HCT116 (cell line): ENCODE results near the gene ACE2. TPM values are rescaled to one million over a fixed set of nuclear protein-coding genes. Genes with fewer than 3 reads are reported as not detected.

Experiments
- ATAC-seq: fragments of 200-7000 bp; cut with Tn5 transposase; 2 replicates; pipeline ENCODE4 v1.9.1; 2020; ENCODE audit warnings: mild to moderate bottlenecking, moderate library complexity
- BruUV-seq: library from RNA; stranded (reverse); fragments of 400-500 nt; replicated peaks from 2 replicates; lab custom pipeline; 2021; lab: Mats Ljungman, UMichigan
- CTCF ChIA-PET: fragments of 300-600 bp; sonication (Branson Sonifier 250); formaldehyde crosslinking; loops from one replicate; lab custom pipeline; 2021; ENCODE audit warnings: antibody characterized with exemption; lab: Charles Lee
- POLR2A ChIA-PET: fragments of 300-600, 350-600 bp; sonication (Branson Sonifier 250); formaldehyde crosslinking; loops from one replicate; lab custom pipeline; 2021; ENCODE audit warnings: antibody characterized with exemption; lab: Charles Lee
- RAD21 ChIA-PET, 2 experiments: fragments of 300-600 bp; sonication (Branson Sonifier 250); formaldehyde crosslinking; loops; one replicate each; lab custom pipeline; 2023; ENCODE audit warnings: low total read pairs in 2 of 2; ENCODE audit not compliant: uncharacterized antibody in 2 of 2, unreplicated experiment in 2 of 2, low non-redundant PET in 1 of 2; lab: Charles Lee
- DNase-seq: peaks from one replicate; pipeline ENCODE4 v3.0.0-alpha.2; 2010; ENCODE audit warnings: low read depth, low spot score
- H2AFZ ChIP-seq: fragments of 200-600 bp; shearing (Covaris generic), sonication (generic); 2 replicates; pipeline ENCODE4 v1.6.1; 2017; ENCODE audit warnings: low read depth, mixed run types, mixed read lengths, antibody characterized with exemption, low read length; ENCODE audit not compliant: poor library complexity, severe bottlenecking
- H3K27ac ChIP-seq: 2 replicates; pipeline ENCODE4 v1.5.1; 2012; ENCODE audit warnings: low read depth, low read length
- H3K27me3 ChIP-seq: fragments of 200-600 bp; sonication (generic); 2 replicates; pipeline ENCODE4 v1.6.1; 2016; ENCODE audit warnings: mixed run types, low read length, mixed read lengths; ENCODE audit not compliant: insufficient read depth
- H3K36me3 ChIP-seq, 2 experiments: fragments of 200-500 bp in 1 of 2; fragments of 200-600 bp in 1 of 2; sonication (Bioruptor generic) in 1 of 2; sonication (generic) in 1 of 2; 2 replicates each; pipeline versions ENCODE4 v1.5.1 to v1.6.1; 2014 to 2016; ENCODE audit warnings: low read length in 2 of 2, inconsistent platforms in 1 of 2, mixed read lengths in 1 of 2, mixed run types in 1 of 2; ENCODE audit not compliant: insufficient read depth in 2 of 2, control insufficient read depth in 1 of 2
- H3K4me1 ChIP-seq, 2 experiments: fragments of 200-600 bp in 1 of 2; sonication (generic) in 1 of 2; 2 replicates each; pipeline versions ENCODE4 v1.5.1 to v1.6.1; 2012 to 2017; ENCODE audit warnings: low read length in 2 of 2, inconsistent platforms in 1 of 2, mild to moderate bottlenecking in 1 of 2, mixed read lengths in 1 of 2, mixed run types in 1 of 2, moderate library complexity in 1 of 2; ENCODE audit not compliant: insufficient read depth in 2 of 2, control insufficient read depth in 1 of 2
- H3K4me2 ChIP-seq: fragments of 200-600 bp; sonication (generic); 2 replicates; pipeline ENCODE4 v1.6.1; 2017; ENCODE audit warnings: mixed run types, low read length, mixed read lengths
- H3K4me3 ChIP-seq, 2 experiments: fragments of 200-600 bp in 1 of 2; sonication (generic) in 1 of 2; replicated peaks in 1 of 2; 2 replicates each; pipeline ENCODE4 v1.5.1; 2011 to 2016; ENCODE audit warnings: low read length in 2 of 2, control low read depth in 1 of 2, low read depth in 1 of 2, mild to moderate bottlenecking in 1 of 2, mixed read lengths in 1 of 2, mixed run types in 1 of 2
- H3K79me2 ChIP-seq: fragments of 200-600 bp; sonication (generic); 2 replicates; pipeline ENCODE4 v1.6.1; 2017; ENCODE audit warnings: mild to moderate bottlenecking, mixed run types, low read length, moderate library complexity, mixed read lengths; ENCODE audit not compliant: insufficient read depth
- H3K9ac ChIP-seq: fragments of 200-600 bp; sonication (generic); 2 replicates; pipeline ENCODE4 v1.6.1; 2016; ENCODE audit warnings: low read length, mixed read lengths
- H3K9me2 ChIP-seq: fragments of 200-600 bp; sonication (generic), shearing (Covaris generic); 2 replicates; pipeline ENCODE4 v1.6.1; 2017; ENCODE audit warnings: mixed run types, mild to moderate bottlenecking, moderate library complexity; ENCODE audit not compliant: insufficient read depth
- H3K9me3 ChIP-seq, 2 experiments: fragments of 200-500 bp in 1 of 2; fragments of 200-600 bp in 1 of 2; sonication (Bioruptor generic) in 1 of 2; sonication (generic) in 1 of 2; 2 replicates each; pipeline ENCODE4 v1.6.1; 2014 to 2017; ENCODE audit warnings: low read length in 2 of 2, mixed read lengths in 2 of 2, inconsistent platforms in 1 of 2, low read depth in 1 of 2, mild to moderate bottlenecking in 1 of 2, mixed run types in 1 of 2, moderate library complexity in 1 of 2; ENCODE audit not compliant: control insufficient read depth in 1 of 2, insufficient read depth in 1 of 2
- H4K20me1 ChIP-seq: fragments of 200-600 bp; sonication (generic), shearing (Covaris generic); 2 replicates; pipeline ENCODE4 v1.6.1; 2017; ENCODE audit warnings: mixed run types, mild to moderate bottlenecking, moderate library complexity; ENCODE audit not compliant: insufficient read depth
- CEBPB ChIP-seq: IDR thresholded peaks from 2 replicates; pipeline ENCODE4 v1.6.1; 2012; ENCODE audit warnings: low read depth
- ELF1 ChIP-seq: IDR thresholded peaks from 2 replicates; pipeline ENCODE4 v1.6.1; 2012; ENCODE audit warnings: low read depth, borderline replicate concordance
- EZH2 ChIP-seq: fragments of 200-600 bp; sonication (generic); IDR thresholded peaks from 2 replicates; pipeline ENCODE4 v1.6.1; 2017; ENCODE audit warnings: antibody characterized with exemption, mixed run types
- EZH2phosphoT487 ChIP-seq: fragments of 200-600 bp; IDR thresholded peaks from 2 replicates; pipeline ENCODE4 v1.6.1; 2018; ENCODE audit warnings: antibody characterized with exemption, borderline replicate concordance
- JUND ChIP-seq: IDR thresholded peaks from 2 replicates; pipeline ENCODE4 v1.6.1; 2012
- POLR2AphosphoS5 ChIP-seq: IDR thresholded peaks from 2 replicates; pipeline ENCODE4 v1.6.1; 2011; ENCODE audit warnings: mild to moderate bottlenecking, low read depth, low read length, moderate library complexity
- RAD21 ChIP-seq: IDR thresholded peaks from 2 replicates; pipeline ENCODE4 v1.6.1; 2012; ENCODE audit warnings: low read depth, mild to moderate bottlenecking
- SP1 ChIP-seq: IDR thresholded peaks from 2 replicates; pipeline ENCODE4 v1.6.1; 2012; ENCODE audit warnings: low read depth
- SRF ChIP-seq: IDR thresholded peaks from 2 replicates; pipeline ENCODE4 v1.6.1; 2012; ENCODE audit warnings: low read depth
- YY1 ChIP-seq: IDR thresholded peaks from 2 replicates; pipeline ENCODE4 v1.6.1; 2011; ENCODE audit warnings: low read length, low read depth, moderate library complexity, mild to moderate bottlenecking; ENCODE audit not compliant: insufficient replicate concordance; ENCODE audit errors: extremely low read depth
- ZFX ChIP-seq: fragments of 450-650 bp; IDR thresholded peaks from 2 replicates; pipeline ENCODE4 v1.6.1; 2017
- ZNF274 ChIP-seq: fragments of 200-500 bp; sonication (Bioruptor generic); IDR thresholded peaks from 2 replicates; pipeline ENCODE4 v1.6.1; 2014; ENCODE audit warnings: mild to moderate bottlenecking, low read depth, low read length, inconsistent platforms
- intact Hi-C: fragments of 100-400 bp; cut with micrococcal nuclease; formaldehyde crosslinking; loops from 2 replicates; pipeline ENCODE4 v1.10.0; 2022
- total RNA-seq: library from RNA; stranded (reverse); gene quantifications from one replicate; pipeline ENCODE4 v1.2.1, GENCODE V29; 2021; ENCODE audit not compliant: unreplicated experiment
- TF ChIP-seq, protein P1 (sequence below), 3 experiments: fragments of 200-600 bp in 1 of 3; sonication (generic) in 1 of 3; IDR thresholded peaks in 2 of 3; conservative IDR thresholded peaks in 1 of 3; 2 replicates each; pipeline ENCODE4 v1.5.1; 2012 to 2017; ENCODE audit warnings: low read depth in 2 of 3, low read length in 2 of 3, antibody characterized with exemption in 1 of 3, borderline replicate concordance in 1 of 3, control low read depth in 1 of 3, mild to moderate bottlenecking in 1 of 3, mixed read lengths in 1 of 3, mixed run types in 1 of 3, moderate library complexity in 1 of 3; ENCODE audit not compliant: insufficient read depth in 1 of 3
- TF ChIP-seq, protein P2 (sequence below): IDR thresholded peaks from 2 replicates; pipeline ENCODE4 v1.6.1; 2012
- TF ChIP-seq, protein P3 (sequence below): IDR thresholded peaks from 2 replicates; pipeline ENCODE4 v1.6.1; 2011; ENCODE audit warnings: mild to moderate bottlenecking, low read length, moderate library complexity; ENCODE audit not compliant: insufficient replicate concordance; ENCODE audit errors: extremely low read depth

The ACE2 gene
- total RNA-seq, 1 experiment from 2014 or later, result not detected

DNA sequence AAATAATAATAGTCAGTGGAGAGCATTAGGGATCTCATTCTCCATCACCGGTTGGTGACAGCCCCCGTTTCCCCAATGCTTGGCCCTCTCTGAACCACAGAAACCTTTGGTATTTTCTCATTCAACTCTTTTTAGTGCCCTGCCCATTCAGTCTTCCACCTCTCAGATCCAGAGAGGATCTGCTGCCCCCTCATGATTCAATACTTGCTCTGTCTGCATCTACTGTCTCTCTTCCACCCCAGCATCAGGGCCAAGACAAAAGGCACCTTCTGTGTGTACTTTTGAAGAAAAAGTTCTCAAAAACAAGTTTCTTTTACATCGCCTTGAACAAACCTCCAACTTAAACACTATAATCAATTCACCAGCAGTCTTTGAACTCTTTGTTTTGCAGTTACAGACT lies 44.5 kb upstream of the ACE2 start:
- no peaks in the 10 kb centered on the region for H4K20me1 ChIP-seq
- ChIA-PET RAD21 (no interaction called here), POLR2A (no interaction called here), CTCF (no interaction called here)
- H3K9me2 ChIP-seq, result no peaks in the 10 kb centered on the region
- H3K27me3 ChIP-seq, result no peaks in the 10 kb centered on the region
- H3K9ac ChIP-seq, result no peak overlapping the region
- ATAC-seq (no peak), DNase-seq (no peak)
- BruUV-seq, result no TSS peak
- no peak overlapping the region for H3K27ac ChIP-seq
- H3K79me2 ChIP-seq, result no peaks in the 10 kb centered on the region
- TF ChIP-seq RAD21, result peak; percentile 43; the same call in 1 of the 2 replicates
- TF ChIP-seq SP1, result no peak
- TF ChIP-seq, protein P1, sequence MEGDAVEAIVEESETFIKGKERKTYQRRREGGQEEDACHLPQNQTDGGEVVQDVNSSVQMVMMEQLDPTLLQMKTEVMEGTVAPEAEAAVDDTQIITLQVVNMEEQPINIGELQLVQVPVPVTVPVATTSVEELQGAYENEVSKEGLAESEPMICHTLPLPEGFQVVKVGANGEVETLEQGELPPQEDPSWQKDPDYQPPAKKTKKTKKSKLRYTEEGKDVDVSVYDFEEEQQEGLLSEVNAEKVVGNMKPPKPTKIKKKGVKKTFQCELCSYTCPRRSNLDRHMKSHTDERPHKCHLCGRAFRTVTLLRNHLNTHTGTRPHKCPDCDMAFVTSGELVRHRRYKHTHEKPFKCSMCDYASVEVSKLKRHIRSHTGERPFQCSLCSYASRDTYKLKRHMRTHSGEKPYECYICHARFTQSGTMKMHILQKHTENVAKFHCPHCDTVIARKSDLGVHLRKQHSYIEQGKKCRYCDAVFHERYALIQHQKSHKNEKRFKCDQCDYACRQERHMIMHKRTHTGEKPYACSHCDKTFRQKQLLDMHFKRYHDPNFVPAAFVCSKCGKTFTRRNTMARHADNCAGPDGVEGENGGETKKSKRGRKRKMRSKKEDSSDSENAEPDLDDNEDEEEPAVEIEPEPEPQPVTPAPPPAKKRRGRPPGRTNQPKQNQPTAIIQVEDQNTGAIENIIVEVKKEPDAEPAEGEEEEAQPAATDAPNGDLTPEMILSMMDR (IDR thresholded peaks at IDR 0.05 in 2 of 3, conservative IDR thresholded peaks at IDR 0.05 in 1 of 3; ENCODE audit: borderline replicate concordance in 1 of 3, insufficient read depth in 1 of 3, low read depth in 2 of 3, low read length in 2 of 3), result peak in 1 of 3 experiments; percentile 10; a peak in 1 of 6 replicates
- TF ChIP-seq, protein P2, sequence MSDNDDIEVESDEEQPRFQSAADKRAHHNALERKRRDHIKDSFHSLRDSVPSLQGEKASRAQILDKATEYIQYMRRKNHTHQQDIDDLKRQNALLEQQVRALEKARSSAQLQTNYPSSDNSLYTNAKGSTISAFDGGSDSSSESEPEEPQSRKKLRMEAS, result no peak
- no peak overlapping the region for H3K4me3 ChIP-seq
- H3K4me1 ChIP-seq, result no peaks in the 10 kb centered on the region
- no peak overlapping the region for H2AFZ ChIP-seq
- no peaks in the 10 kb centered on the region for H3K9me3 ChIP-seq
- intact Hi-C loops, result loop anchor here (10.0 kb wide), 1 partner anchor 150 kb away; the partner anchor contains the start of gene PIR
- no peak overlapping the region for H3K4me2 ChIP-seq
- H3K36me3 ChIP-seq, result no peaks in the 10 kb centered on the region

DNA sequence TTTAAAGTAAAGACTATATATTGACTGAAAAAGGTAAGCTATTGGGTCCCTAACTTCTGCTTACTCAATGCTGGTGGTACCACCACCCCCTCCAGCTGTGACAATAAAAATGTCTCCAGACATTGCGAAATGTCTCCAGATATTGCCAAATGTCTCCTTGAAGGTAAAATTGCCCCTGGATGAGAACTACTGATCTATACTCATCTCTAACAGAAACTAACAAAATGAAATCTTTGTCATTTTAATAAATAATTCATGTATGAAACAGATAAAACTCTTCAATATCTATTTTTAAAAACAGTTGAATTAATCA lies 43.8 kb upstream of the ACE2 start:
- no peaks in the 10 kb centered on the region for H3K36me3 ChIP-seq
- no peak overlapping the region for H2AFZ ChIP-seq
- no peak for TF ChIP-seq YY1
- no peak for TF ChIP-seq JUND
- TF ChIP-seq SRF, result no peak
- no peak for TF ChIP-seq EZH2
- TF ChIP-seq ELF1, result no peak
- no peak for TF ChIP-seq EZH2phosphoT487
- TF ChIP-seq, protein P3, sequence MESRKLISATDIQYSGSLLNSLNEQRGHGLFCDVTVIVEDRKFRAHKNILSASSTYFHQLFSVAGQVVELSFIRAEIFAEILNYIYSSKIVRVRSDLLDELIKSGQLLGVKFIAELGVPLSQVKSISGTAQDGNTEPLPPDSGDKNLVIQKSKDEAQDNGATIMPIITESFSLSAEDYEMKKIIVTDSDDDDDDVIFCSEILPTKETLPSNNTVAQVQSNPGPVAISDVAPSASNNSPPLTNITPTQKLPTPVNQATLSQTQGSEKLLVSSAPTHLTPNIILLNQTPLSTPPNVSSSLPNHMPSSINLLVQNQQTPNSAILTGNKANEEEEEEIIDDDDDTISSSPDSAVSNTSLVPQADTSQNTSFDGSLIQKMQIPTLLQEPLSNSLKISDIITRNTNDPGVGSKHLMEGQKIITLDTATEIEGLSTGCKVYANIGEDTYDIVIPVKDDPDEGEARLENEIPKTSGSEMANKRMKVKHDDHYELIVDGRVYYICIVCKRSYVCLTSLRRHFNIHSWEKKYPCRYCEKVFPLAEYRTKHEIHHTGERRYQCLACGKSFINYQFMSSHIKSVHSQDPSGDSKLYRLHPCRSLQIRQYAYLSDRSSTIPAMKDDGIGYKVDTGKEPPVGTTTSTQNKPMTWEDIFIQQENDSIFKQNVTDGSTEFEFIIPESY, result no peak
- no peak for TF ChIP-seq ZNF274
- TF ChIP-seq, protein P2, result no peak
- TF ChIP-seq POLR2AphosphoS5, result no peak
- no peak for TF ChIP-seq ZFX
- no peak for TF ChIP-seq CEBPB
- H3K9me2 ChIP-seq, result no peaks in the 10 kb centered on the region
- H4K20me1 ChIP-seq, result no peaks in the 10 kb centered on the region
- no peaks in the 10 kb centered on the region for H3K27me3 ChIP-seq
- no peak overlapping the region for H3K4me3 ChIP-seq
- ChIA-PET RAD21 (no interaction called here), POLR2A (no interaction called here), CTCF (no interaction called here)
- no peak overlapping the region for H3K9ac ChIP-seq
- no peaks in the 10 kb centered on the region for H3K79me2 ChIP-seq
- ATAC-seq (no peak), DNase-seq (no peak)
- intact Hi-C loops, result loop anchor here (10.0 kb wide), 1 partner anchor 150 kb away; the partner anchor contains the start of gene PIR
- H3K9me3 ChIP-seq, result no peaks in the 10 kb centered on the region
- no peaks in the 10 kb centered on the region for H3K4me1 ChIP-seq
- no peak overlapping the region for H3K27ac ChIP-seq
- H3K4me2 ChIP-seq, result no peak overlapping the region
- no TSS peak for BruUV-seq
